HS-27A (cell line): ENCODE results near the gene YARS1.
A peak's percentile ranks its signal among the peaks of the same experiment; 100 is the strongest.
"Not testable (repeated sequence)": the region's sequence is repeated elsewhere in the genome, so short reads cannot be mapped to it uniquely, and the experiment has no call there.

Experiments
- DNase-seq: peaks from one replicate; pipeline ENCODE4 v3.0.0-alpha.2; 2012; ENCODE audit warnings: low read depth, missing footprints

YARS1 gene

GRCh38 chr1:32816676-32817158 is 441 bp downstream of the YARS1 start:
- DNase-seq, result no peak

- no peak for DNase-seq
These were observed 3.0 kb downstream of the YARS1 start for GRCh38 chr1:32813941-32814739.

GRCh38 chr1:32811917-32812316 is 5.2 kb downstream of the YARS1 start:
- DNase-seq, result no peak

- DNase-seq, result no peak
These were observed 5.9 kb downstream of the YARS1 start for GRCh38 chr1:32811265-32811664.

GRCh38 chr1:32810358-32810757 is 6.8 kb downstream of the YARS1 start:
- no peak for DNase-seq

GRCh38 chr1:32808580-32808979 is 8.6 kb downstream of the YARS1 start:
- no peak for DNase-seq

GRCh38 chr1:32806910-32807523 is 10.1 kb downstream of the YARS1 start:
- DNase-seq, result no peak

- DNase-seq, result no peak
These were observed 10.9 kb downstream of the YARS1 start for GRCh38 chr1:32806290-32806689.

- DNase-seq, result not testable (repeated sequence)
These were observed 12.7 kb downstream of the YARS1 start for GRCh38 chr1:32804460-32804859.

GRCh38 chr1:32801096-32801715 is 16.0 kb downstream of the YARS1 start:
- no peak for DNase-seq

- DNase-seq, result no peak
These were observed 18.3 kb downstream of the YARS1 start for GRCh38 chr1:32798679-32799416.

- no peak for DNase-seq
These were observed 19.0 kb downstream of the YARS1 start for GRCh38 chr1:32798191-32798590.

GRCh38 chr1:32797456-32797855 is 19.7 kb downstream of the YARS1 start:
- no peak for DNase-seq

- not testable (repeated sequence) for DNase-seq
These were observed 21.4 kb downstream of the YARS1 start for GRCh38 chr1:32795763-32796162.

- DNase-seq, result no peak
These were observed 25.3 kb downstream of the YARS1 start for GRCh38 chr1:32791881-32792280.

- DNase-seq, result peak; percentile 63
These were observed 27.8 kb downstream of the YARS1 start for GRCh38 chr1:32789356-32789755.

- DNase-seq, result no peak
These were observed 30.3 kb downstream of the YARS1 start for GRCh38 chr1:32786856-32787255.

- DNase-seq, result no peak
These were observed 32.3 kb downstream of the YARS1 start for GRCh38 chr1:32784817-32785216.

- DNase-seq, result no peak
These were observed 33.3 kb downstream of the YARS1 start for GRCh38 chr1:32783851-32784250.

GRCh38 chr1:32782086-32782485 is 35.1 kb downstream of the YARS1 start:
- no peak for DNase-seq

- DNase-seq, result no peak
These were observed 36.4 kb downstream of the YARS1 start for GRCh38 chr1:32780628-32781234.

- no peak for DNase-seq
These were observed 37.2 kb downstream of the YARS1 start for GRCh38 chr1:32780005-32780404.
